ENCODE data around the gene FBLN1.
"Not testable (repeated sequence)": the region's sequence is repeated elsewhere in the genome, so short reads cannot be mapped to it uniquely, and the experiment has no call there.

FBLN1 gene

GRCh38 chr22:45533703-45534102 lies 31.0 kb downstream of the FBLN1 start:
- H3K4me1 Mint-ChIP-seq (ENCODE audit: low read depth): no peaks in the 10 kb centered on the region
- H3K27me3 Mint-ChIP-seq (ENCODE audit: low read depth): no peaks in the 10 kb centered on the region
- H3K9me3 Mint-ChIP-seq: no peaks in the 10 kb centered on the region
- H3K36me3 Mint-ChIP-seq (ENCODE audit: low read depth): no peaks in the 10 kb centered on the region
- no peak overlapping the region for H3K27ac Mint-ChIP-seq
- H3K4me3 Mint-ChIP-seq: no peak overlapping the region
- no peak for DNase-seq (ENCODE audit: low spot score)

- Mint-ChIP-seq H3K27ac (no peak overlapping the region), H3K36me3 (ENCODE audit: low read depth) (no peaks in the 10 kb centered on the region), H3K4me3 (no peak overlapping the region), H3K9me3 (no peaks in the 10 kb centered on the region), H3K27me3 (ENCODE audit: low read depth) (no peaks in the 10 kb centered on the region), H3K4me1 (ENCODE audit: low read depth) (no peaks in the 10 kb centered on the region)
- no peak for DNase-seq (ENCODE audit: low spot score)
Measured at GRCh38 chr22:45534339-45535192, 31.9 kb downstream of the FBLN1 start.

DNA sequence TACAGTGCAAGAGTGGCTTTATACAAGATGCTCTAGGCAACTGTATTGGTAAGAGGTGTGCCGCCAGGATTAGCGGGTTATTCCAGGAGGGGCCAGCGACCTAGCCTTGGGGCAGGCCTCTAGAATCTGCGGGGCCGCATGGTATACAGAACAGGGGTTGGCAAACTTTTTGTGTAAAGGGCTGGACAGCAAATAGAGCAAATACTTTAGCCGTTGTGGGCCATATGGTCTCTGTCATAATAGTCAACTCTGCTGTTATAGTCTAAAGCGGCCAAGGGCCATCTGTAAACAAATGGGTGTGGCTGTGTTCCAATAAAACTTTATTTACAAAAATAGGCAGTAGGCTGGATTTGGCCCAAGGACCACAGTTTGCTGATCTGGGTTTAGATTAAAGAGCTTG lies 32.6 kb downstream of the FBLN1 start:
- Mint-ChIP-seq H3K27me3 (ENCODE audit: low read depth) (no peaks in the 10 kb centered on the region), H3K4me1 (ENCODE audit: low read depth) (no peaks in the 10 kb centered on the region), H3K9me3 (no peaks in the 10 kb centered on the region), H3K4me3 (no peak overlapping the region), H3K27ac (no peak overlapping the region), H3K36me3 (ENCODE audit: low read depth) (no peaks in the 10 kb centered on the region)
- no peak for DNase-seq (ENCODE audit: low spot score)

GRCh38 chr22:45535835-45536234 lies 33.2 kb downstream of the FBLN1 start:
- not testable (repeated sequence) for H3K27me3 Mint-ChIP-seq (ENCODE audit: low read depth); H3K9me3 Mint-ChIP-seq; H3K36me3 Mint-ChIP-seq (ENCODE audit: low read depth)

GRCh38 chr22:45537734-45538181 lies 35.1 kb downstream of the FBLN1 start:
- no peak for DNase-seq (ENCODE audit: low spot score)
- no peaks in the 10 kb centered on the region for H3K4me1 Mint-ChIP-seq (ENCODE audit: low read depth)
- H3K36me3 Mint-ChIP-seq (ENCODE audit: low read depth): no peaks in the 10 kb centered on the region
- H3K27ac Mint-ChIP-seq: no peak overlapping the region
- no peaks in the 10 kb centered on the region for H3K27me3 Mint-ChIP-seq (ENCODE audit: low read depth)
- no peaks in the 10 kb centered on the region for H3K9me3 Mint-ChIP-seq
- no peak overlapping the region for H3K4me3 Mint-ChIP-seq

More at GRCh38 chr22:45535835-45536234, 33.2 kb downstream of the FBLN1 start:
- not testable (repeated sequence) for H3K4me1 Mint-ChIP-seq (ENCODE audit: low read depth); H3K27ac Mint-ChIP-seq; H3K4me3 Mint-ChIP-seq; DNase-seq (ENCODE audit: low spot score)

GRCh38 chr22:45538281-45538680 lies 35.6 kb downstream of the FBLN1 start:
- Mint-ChIP-seq H3K27ac (no peak overlapping the region), H3K9me3 (no peaks in the 10 kb centered on the region)

DNA sequence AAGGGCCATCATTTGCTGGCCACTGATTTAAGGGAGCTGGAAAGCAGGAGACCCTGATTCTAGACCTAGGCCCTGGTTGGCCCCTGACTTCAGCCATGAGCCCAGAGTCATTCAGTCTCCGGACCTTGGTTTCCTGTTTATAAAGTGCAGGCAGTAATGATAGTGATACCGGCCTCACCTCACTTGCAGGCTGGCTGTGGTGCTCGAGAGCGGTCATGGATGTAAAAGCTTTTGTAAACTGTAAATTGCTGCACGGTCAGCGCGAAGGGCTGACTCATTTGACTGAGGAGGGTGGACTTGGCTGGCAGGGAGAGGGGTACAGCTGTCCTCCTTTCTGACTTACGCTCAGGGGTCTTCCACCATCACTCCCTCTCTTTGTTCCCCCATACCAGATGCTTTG lies 37.4 kb downstream of the FBLN1 start:
- Mint-ChIP-seq H3K4me1 (ENCODE audit: low read depth) (no peaks in the 10 kb centered on the region), H3K27me3 (ENCODE audit: low read depth) (no peaks in the 10 kb centered on the region), H3K4me3 (no peak overlapping the region), H3K36me3 (ENCODE audit: low read depth) (no peaks in the 10 kb centered on the region), H3K9me3 (no peaks in the 10 kb centered on the region), H3K27ac (no peak overlapping the region)
- no peak for DNase-seq (ENCODE audit: low spot score)

More at GRCh38 chr22:45538281-45538680, 35.6 kb downstream of the FBLN1 start:
- Mint-ChIP-seq H3K4me1 (ENCODE audit: low read depth) (no peaks in the 10 kb centered on the region), H3K36me3 (ENCODE audit: low read depth) (no peaks in the 10 kb centered on the region), H3K27me3 (ENCODE audit: low read depth) (no peaks in the 10 kb centered on the region), H3K4me3 (no peak overlapping the region)
- DNase-seq (ENCODE audit: low spot score): no peak

DNA sequence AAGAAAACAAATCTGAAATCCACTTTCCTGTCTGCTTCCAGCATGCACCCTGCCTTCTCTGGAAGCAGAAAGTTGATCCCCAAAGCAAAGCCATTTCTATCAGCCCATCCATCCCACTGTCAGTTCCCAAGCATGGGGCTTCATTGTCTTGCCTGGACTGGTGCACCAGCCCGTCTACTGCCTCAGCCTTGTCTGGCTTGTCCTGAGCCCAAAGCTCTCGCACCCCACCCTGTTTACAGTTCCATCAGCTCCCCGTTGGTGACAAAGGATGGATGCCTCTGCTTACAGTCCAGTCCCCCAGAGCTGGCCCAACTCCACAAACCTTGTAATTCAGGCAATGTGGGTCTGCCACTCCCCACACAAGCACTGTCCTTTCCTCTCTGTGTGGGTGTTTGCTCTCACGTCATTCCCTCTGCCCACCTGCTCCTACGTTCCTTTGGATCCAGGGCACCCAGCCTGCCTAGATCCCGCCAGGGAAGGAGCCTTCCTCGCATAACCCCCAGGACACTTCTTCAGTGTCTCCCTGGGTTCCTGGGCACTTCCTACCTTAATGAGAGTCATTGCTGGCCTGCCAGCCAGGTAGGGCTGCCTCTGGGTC lies 38.8 kb downstream of the FBLN1 start:
- no peak for DNase-seq (ENCODE audit: low spot score)
- Mint-ChIP-seq H3K27me3 (ENCODE audit: low read depth) (no peaks in the 10 kb centered on the region), H3K9me3 (no peaks in the 10 kb centered on the region), H3K36me3 (ENCODE audit: low read depth) (no peaks in the 10 kb centered on the region), H3K4me3 (no peak overlapping the region), H3K27ac (no peak overlapping the region), H3K4me1 (ENCODE audit: low read depth) (no peaks in the 10 kb centered on the region)

DNA sequence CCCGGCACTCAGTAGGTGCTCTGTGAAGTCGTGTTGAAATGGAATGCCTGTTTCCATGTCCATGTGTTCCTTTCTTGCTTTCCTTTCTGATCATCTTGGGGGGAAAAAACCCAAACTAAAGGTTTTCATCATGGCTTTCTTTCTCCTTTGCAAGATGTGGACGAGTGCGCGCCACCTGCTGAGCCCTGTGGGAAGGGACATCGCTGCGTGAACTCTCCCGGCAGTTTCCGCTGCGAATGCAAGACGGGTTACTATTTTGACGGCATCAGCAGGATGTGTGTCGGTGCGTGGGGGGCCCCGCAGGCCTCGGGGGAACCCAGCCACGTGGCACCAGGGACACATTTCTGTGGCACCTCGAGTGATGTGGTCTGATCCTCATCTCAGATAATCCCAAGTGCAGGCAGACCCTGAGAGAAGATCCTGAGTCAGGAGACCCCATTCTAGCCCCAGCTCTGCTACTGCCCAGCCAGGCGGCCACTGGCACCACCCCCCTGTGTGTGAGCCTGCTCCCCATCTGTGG lies 39.4 kb downstream of the FBLN1 start:
- Mint-ChIP-seq H3K9me3 (no peaks in the 10 kb centered on the region), H3K27ac (no peak overlapping the region), H3K27me3 (ENCODE audit: low read depth) (no peaks in the 10 kb centered on the region), H3K4me3 (no peak overlapping the region), H3K4me1 (ENCODE audit: low read depth) (no peaks in the 10 kb centered on the region), H3K36me3 (ENCODE audit: low read depth) (no peaks in the 10 kb centered on the region)
- no peak for DNase-seq (ENCODE audit: low spot score)

DNA sequence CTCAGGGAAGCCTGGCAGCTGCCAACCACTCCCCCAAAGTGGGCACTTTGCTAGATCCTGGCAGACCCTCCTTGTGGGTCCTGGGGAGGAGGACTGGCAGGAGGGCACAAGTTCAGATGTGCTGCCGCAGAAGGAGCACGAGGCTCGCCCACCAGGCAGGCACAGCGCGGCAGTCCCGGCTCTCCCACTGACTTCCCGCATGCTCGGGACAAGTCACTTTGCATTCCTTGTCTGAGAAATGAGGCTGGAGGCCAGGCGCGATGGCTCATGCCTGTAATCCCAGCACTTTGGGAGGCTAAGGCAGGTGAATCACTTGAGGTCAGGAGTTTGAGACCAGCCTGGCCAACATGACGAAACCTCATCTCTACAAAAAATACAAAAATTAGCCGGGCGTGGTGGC lies 40.1 kb downstream of the FBLN1 start:
- not testable (repeated sequence) for H3K36me3 Mint-ChIP-seq (ENCODE audit: low read depth); H3K9me3 Mint-ChIP-seq; H3K27me3 Mint-ChIP-seq (ENCODE audit: low read depth); H3K4me1 Mint-ChIP-seq (ENCODE audit: low read depth); DNase-seq (ENCODE audit: low spot score); H3K27ac Mint-ChIP-seq; H3K4me3 Mint-ChIP-seq

DNA sequence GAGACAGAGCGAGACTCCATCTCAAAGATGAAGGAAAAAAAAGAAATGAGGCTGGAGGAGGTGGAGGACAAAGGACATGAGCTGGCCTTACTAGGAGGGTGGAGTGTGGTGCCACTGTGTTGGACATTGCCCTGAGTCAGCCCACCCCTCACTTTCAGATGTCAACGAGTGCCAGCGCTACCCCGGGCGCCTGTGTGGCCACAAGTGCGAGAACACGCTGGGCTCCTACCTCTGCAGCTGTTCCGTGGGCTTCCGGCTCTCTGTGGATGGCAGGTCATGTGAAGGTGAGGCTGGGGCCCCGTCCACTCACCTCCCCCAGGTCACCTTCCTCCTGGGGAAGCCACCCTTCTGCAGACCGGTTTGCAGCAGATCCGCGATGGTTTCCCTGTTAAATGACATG lies 40.6 kb downstream of the FBLN1 start:
- H3K36me3 Mint-ChIP-seq (ENCODE audit: low read depth): no peaks in the 10 kb centered on the region
- no peak overlapping the region for H3K27ac Mint-ChIP-seq
- DNase-seq (ENCODE audit: low spot score): no peak
- H3K27me3 Mint-ChIP-seq (ENCODE audit: low read depth): no peaks in the 10 kb centered on the region
- no peaks in the 10 kb centered on the region for H3K9me3 Mint-ChIP-seq
- H3K4me1 Mint-ChIP-seq (ENCODE audit: low read depth): no peaks in the 10 kb centered on the region
- no peak overlapping the region for H3K4me3 Mint-ChIP-seq

GRCh38 chr22:45544588-45545170 lies 42.0 kb downstream of the FBLN1 start:
- DNase-seq (ENCODE audit: low spot score): no peak
- no peaks in the 10 kb centered on the region for H3K36me3 Mint-ChIP-seq (ENCODE audit: low read depth)
- no peak overlapping the region for H3K4me3 Mint-ChIP-seq
- no peak overlapping the region for H3K27ac Mint-ChIP-seq
- no peaks in the 10 kb centered on the region for H3K9me3 Mint-ChIP-seq
- H3K4me1 Mint-ChIP-seq (ENCODE audit: low read depth): no peaks in the 10 kb centered on the region
- no peaks in the 10 kb centered on the region for H3K27me3 Mint-ChIP-seq (ENCODE audit: low read depth)

GRCh38 chr22:45546333-45547015 lies 43.8 kb downstream of the FBLN1 start:
- Mint-ChIP-seq H3K27ac (no peak overlapping the region), H3K4me1 (ENCODE audit: low read depth) (no peaks in the 10 kb centered on the region), H3K9me3 (no peaks in the 10 kb centered on the region), H3K4me3 (no peak overlapping the region), H3K36me3 (ENCODE audit: low read depth) (no peaks in the 10 kb centered on the region), H3K27me3 (ENCODE audit: low read depth) (no peaks in the 10 kb centered on the region)
- DNase-seq (ENCODE audit: low spot score): no peak

GRCh38 chr22:45547016-45547345 lies 44.3 kb downstream of the FBLN1 start:
- no peaks in the 10 kb centered on the region for H3K36me3 Mint-ChIP-seq (ENCODE audit: low read depth)
- H3K4me1 Mint-ChIP-seq (ENCODE audit: low read depth): no peaks in the 10 kb centered on the region
- H3K27ac Mint-ChIP-seq: no peak overlapping the region
- no peak for DNase-seq (ENCODE audit: low spot score)
- no peaks in the 10 kb centered on the region for H3K27me3 Mint-ChIP-seq (ENCODE audit: low read depth)
- no peak overlapping the region for H3K4me3 Mint-ChIP-seq
- H3K9me3 Mint-ChIP-seq: no peaks in the 10 kb centered on the region
